Measurements from ENCODE around the gene VPS37B.
"Not testable (repeated sequence)": the region's sequence is repeated elsewhere in the genome, so short reads cannot be mapped to it uniquely, and the experiment has no call there.

Gene VPS37B

DNA sequence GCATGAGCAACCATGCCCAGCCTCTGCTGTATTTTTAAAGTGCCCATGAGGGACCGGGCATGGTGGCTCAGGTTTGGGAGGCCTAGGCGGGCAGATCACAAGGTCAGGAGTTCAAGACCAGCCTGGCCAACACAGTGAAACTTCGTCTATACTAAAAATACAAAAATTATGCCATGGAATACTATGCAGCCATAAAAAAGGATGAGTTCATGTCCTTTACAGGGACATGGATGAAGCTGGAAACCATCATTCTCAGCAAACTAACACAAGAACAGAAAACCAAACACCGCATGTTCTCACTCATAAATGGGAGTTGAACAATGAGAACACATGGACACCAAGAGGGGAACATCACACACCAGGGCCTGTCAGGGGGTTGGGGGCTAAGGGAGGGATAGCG is 9.3 kb upstream of the VPS37B start:
- DNase-seq (ENCODE audit: low spot score): not testable (repeated sequence)

GRCh38 chr12:122903693-122904034 is 7.7 kb upstream of the VPS37B start:
- no peak for DNase-seq (ENCODE audit: low spot score)

- DNase-seq (ENCODE audit: low spot score): no peak
Measured at GRCh38 chr12:122902854-122903692, 7.1 kb upstream of the VPS37B start.

- DNase-seq (ENCODE audit: low spot score): no peak
Measured at GRCh38 chr12:122899887-122900286, 4.0 kb upstream of the VPS37B start.

DNA sequence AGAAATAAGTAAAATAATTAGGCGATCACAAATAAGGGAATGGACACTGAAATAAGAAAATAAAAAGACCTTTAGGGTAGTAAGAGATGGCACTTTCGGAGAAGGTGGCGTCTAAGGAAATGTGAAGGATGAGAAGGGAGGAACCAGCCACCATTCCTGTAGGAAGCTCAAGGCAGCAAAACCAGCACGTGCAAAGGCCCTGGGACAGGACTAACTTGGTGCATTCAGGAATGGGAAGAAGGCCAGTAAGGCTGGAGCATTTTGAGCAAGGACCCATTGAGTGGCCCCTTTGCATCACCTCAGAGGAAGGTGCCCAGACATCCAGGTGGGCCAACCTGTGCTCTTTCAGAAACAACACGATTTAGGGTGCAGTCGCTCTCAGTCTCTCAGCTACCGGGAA is 738 bp upstream of the VPS37B start:
- no peak for DNase-seq (ENCODE audit: low spot score)

GRCh38 chr12:122895320-122895703 is 612 bp downstream of the VPS37B start:
- no peak for DNase-seq (ENCODE audit: low spot score)

DNA sequence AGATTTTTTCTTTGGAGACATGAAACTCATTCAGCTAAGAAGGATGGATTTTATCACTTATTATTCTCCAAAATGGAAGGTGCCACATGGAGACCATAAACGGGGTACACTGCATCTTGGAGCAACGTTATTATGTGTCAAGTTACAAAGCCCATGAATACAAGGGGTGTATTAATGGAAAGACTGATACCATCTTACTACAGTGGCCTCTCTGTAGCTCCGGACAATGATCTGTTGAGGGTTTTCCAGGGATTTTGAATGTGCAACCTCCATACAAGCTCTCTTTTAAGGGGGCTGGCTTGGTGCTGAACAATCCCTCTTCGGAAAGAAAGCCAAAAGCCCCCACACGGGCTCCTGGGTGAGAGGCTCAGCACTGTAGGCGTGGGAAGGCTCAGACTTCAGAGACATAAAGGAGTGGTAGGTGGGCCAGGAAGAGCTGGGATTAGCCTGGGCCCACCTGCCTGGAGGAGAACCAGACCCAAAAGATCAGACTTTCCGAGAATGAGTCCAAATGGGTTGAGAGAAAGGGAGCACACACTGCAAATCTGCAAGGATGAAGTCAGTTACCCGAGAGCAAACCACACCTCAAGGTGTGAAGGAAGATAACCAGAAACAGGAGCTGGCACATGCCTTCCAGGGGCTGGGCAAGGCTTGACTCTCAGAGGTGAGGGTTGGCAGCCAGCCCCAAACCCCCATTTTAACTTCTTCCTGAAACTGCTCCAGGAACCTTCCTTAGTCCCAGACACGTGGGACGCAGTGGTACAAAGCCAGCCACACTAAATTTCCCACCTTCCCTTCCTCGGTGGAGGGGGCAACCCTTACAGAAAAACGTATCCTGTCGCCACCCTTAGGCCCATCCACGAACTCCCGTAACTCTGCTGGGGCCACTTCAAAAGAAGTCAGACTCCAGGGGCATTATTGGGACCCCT is 1.5 kb downstream of the VPS37B start:
- no peak for DNase-seq (ENCODE audit: low spot score)

DNA sequence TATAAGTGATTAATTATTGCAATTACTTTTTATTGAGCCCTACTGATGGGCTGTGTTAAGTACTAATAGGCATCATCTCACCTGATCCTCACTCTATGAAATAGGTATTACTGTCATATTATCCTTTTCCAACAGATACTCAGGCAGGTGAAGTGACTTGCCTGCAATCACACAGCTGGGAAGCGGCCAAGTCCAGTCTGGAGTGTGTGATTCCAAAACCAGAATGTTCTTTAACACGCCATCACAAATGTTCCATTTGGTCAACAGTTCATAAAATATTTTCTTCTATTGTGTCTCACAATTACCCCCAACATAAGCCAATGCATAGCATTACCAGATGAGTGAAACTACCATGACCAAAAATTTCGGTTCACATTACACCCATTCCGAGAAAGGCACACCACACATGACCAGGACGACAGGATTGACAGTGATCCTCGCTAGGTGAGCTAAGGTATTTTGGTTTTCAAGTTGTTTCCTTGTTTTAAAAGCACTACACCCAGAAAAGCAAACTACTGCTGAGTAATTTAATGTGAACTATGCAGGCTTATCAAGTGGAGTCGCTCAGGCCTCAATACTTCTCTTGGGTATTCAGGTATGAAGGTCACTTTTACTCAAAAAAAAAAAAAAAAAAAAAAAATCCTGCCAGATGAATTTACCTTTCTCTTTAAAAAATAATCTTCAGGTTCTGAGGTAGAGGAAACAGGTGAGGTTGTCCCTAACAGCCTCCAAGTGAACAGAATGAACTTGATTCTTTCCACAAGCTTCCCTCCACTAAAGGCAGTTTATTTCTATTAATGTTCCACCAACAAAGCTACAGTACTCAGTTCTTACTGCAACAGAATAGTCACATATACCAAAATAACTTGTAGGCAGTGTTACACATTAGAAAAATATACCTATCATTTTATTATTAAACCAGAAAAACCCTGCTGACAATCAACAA is 2.4 kb downstream of the VPS37B start:
- no peak for DNase-seq (ENCODE audit: low spot score)

GRCh38 chr12:122892724-122893123 is 3.2 kb downstream of the VPS37B start:
- DNase-seq (ENCODE audit: low spot score): not testable (repeated sequence)

- DNase-seq (ENCODE audit: low spot score): no peak
Measured at GRCh38 chr12:122891661-122892525, 4.0 kb downstream of the VPS37B start.

DNA sequence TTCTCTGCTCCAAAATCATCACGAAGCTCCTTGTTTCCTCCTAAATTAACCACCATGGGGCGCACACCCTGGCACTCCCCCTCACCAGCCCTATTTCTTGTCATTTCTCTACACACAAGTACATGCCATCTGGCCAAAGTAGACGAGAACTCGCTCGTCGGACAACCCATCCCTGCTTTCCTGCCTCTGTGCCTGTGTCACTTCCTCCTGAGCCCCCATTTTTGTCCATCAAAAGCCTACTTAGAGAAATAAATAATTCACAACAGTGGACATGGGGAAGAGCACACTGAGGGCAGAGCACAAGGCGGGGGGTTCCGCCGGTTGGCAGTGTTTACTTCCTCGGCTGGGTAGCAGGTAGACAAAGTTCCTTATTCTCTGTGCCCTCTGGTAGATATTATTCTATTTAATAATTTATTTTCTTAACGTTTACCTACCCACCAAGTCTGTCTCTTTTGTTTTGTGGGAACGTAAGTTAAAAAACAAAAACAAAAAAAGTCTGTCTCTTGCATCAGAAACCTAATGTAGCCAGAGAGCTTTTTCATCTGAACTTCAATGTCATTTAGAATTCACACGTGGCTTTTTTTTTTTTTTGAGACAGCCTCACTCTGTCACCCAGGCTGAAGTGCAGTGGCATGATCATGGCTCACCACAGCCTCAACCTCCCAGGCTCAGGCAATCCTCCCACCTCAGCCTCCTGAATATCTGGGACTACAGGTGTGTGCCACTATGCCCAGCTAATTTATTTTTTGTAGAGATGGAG is 6.0 kb downstream of the VPS37B start:
- DNase-seq (ENCODE audit: low spot score): no peak

GRCh38 chr12:122888232-122888752 is 7.6 kb downstream of the VPS37B start:
- no peak for DNase-seq (ENCODE audit: low spot score)

DNA sequence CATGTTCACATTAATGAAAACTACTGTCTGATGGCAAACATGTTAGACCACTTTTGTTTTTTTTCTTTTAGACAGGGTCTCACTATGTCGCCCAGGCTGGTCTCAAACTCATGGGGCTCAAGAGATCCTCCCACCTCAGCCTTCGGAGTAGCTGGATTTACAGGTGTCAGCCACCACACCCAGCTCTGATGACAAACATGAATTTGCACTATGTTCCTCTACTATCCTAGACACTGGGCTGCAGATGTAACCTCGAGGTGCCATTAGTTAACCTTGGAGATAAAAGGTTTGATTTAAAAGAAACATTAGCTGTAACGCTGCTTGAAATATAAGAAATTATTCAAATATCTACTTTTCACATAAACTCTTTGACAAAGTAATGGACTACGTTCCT is 8.1 kb downstream of the VPS37B start:
- DNase-seq (ENCODE audit: low spot score): no peak

DNA sequence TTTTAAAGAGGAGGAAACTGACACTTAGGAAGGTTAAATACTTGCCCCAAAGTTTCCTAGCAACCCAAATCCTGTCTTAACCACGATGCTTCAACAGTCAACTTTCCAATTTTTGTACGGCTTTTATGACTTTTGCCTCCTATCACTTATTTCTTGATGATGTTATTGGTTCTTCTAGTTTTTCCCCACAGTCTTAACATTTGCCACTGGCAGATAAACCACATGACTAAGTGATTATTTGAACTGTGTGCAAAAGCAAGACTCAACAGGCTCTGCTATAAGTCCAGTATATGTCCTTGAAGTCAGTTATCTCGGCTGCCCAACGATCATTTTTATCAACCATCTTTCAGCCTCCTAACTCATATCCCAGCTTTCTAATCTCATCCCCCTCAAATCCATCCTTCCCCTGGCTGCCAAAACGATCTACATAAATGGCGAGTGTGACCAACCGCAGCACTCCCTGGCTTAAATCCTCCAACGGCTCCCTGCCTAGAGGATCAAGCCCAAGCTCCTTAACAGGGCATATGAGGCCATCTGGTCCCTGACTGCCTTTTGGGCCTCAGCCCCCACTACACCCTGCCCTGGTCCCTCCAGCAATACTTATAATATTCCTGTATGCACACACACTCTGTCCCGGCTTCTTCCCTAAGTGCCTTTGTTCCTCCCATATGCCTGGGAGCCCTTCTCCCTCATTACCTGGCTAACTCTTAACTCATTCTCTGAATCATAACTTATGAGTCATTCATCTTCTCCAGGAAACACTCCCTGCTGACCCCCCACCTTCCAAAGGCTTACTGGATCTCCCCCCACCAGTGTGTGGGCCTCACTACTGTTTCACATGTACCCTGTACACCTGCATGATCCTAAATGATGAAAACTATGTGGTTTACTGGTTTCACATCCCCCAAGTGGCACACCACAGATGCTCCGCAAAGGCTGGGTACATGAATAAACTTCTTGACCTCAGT is 8.8 kb downstream of the VPS37B start:
- no peak for DNase-seq (ENCODE audit: low spot score)

DNA sequence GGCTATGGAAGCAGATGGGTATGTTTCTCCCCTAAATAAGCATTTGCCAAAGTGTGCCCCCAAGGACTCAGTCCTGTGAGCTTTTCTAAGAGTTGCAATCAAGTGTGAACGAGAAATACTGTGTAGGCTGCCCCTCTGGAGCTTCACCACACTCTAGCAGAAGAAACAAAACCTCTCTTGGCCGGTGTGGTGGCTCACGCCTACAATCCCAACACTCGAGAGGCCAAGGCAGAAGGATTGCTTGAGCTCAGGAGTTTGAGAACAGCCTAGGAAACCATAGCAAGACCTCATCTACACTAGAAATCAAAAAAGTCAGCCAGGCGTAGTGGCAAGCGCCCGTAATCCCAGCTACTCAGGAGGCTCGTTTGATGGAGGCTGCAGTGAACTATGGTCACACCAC is 9.8 kb downstream of the VPS37B start:
- DNase-seq (ENCODE audit: low spot score): no peak

GRCh38 chr12:122884860-122885259 is 11.1 kb downstream of the VPS37B start:
- DNase-seq (ENCODE audit: low spot score): no peak

DNA sequence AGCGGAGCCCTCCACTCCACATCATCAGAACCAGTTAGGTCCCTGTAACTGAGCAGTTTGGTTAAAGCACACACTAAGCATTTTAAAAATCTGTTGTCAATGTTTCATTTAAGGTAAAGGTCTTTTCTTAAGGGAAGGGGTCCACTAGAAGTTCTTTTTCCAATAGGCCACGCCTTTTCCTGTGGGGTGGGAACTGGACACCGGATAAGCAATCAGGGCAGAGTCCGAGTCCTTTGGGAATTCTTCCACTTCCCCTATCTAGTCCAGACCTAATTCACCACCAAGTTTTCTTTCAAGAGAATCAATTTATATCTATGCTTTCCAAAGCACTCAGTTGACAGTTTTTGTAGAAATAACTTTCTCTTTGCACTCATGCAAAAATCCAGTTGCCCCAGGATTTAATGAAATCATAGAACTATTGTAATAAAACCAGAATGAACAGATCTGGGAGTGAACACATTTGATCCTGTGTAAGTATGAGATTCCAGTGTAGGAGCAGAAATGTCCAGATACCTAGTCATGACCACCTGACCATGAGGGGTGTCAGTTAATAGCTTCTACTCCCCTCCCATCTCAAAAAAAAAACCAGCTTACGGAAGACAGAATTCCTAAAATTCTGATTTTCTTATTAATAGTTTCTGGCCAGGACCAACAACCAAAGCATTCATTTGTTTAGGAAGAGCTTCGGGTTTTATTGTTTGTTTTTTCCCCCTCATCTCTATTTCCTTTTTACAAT is 11.7 kb downstream of the VPS37B start:
- DNase-seq (ENCODE audit: low spot score): no peak

- DNase-seq (ENCODE audit: low spot score): no peak
Measured at GRCh38 chr12:122882908-122883558, 12.9 kb downstream of the VPS37B start.

All from putamen (tissue), 1 donor.